IMR-90 (cell line): ENCODE data around the gene SVEP1. TPM values are rescaled to one million over a fixed set of nuclear protein-coding genes. Genes with fewer than 3 reads are reported as not detected.

ENCODE experiments used
- ATAC-seq: fragments of 200-7000 bp; cut with Tn5 transposase; 2 replicates; pipeline ENCODE4 v1.9.1; 2020; ENCODE audit warnings: low read depth, mild to moderate bottlenecking, moderate library complexity
- BruUV-seq: library from RNA; stranded (reverse); fragments of 400-500 nt; replicated peaks from 2 replicates; lab custom pipeline; 2021; lab: Mats Ljungman, UMichigan
- CTCF ChIA-PET: fragments of 300-600 bp; formaldehyde crosslinking; extraction: SDS; loops from one replicate; lab custom pipeline; 2021; ENCODE audit warnings: antibody characterized with exemption; lab: Yijun Ruan, JAX
- POLR2A ChIA-PET: fragments of 300-600 bp; sonication (Branson Sonifier 250); formaldehyde crosslinking; loops from one replicate; lab custom pipeline; 2022; ENCODE audit warnings: antibody characterized with exemption; ENCODE audit not compliant: unreplicated experiment; lab: Charles Lee
- DNase-seq: peaks from one replicate; pipeline ENCODE4 v3.0.0; 2013
- H2AFZ ChIP-seq: replicated peaks from 2 replicates; pipeline ENCODE3; 2013; ENCODE audit warnings: low read length, mild to moderate bottlenecking; ENCODE audit not compliant: poor library complexity
- H2AK5ac ChIP-seq: 2 replicates; pipeline ENCODE4 v1.6.1; 2013; ENCODE audit warnings: low read depth, low read length, inconsistent platforms
- H2AK9ac ChIP-seq: replicated peaks from 2 replicates; pipeline ENCODE3; 2013; ENCODE audit warnings: mild to moderate bottlenecking, low read depth, low read length, moderate library complexity; ENCODE audit not compliant: poor library complexity
- H2BK120ac ChIP-seq: 2 replicates; pipeline ENCODE4 v1.6.1; 2013; ENCODE audit warnings: low read depth, low read length, inconsistent platforms
- H2BK15ac ChIP-seq: 3 replicates; pipeline ENCODE4 v1.6.1; 2013; ENCODE audit warnings: low read depth, low read length, inconsistent platforms
- H2BK20ac ChIP-seq: 2 replicates; pipeline ENCODE4 v1.6.1; 2013; ENCODE audit warnings: low read depth, mild to moderate bottlenecking, inconsistent platforms, low read length, moderate library complexity
- H2BK5ac ChIP-seq: 2 replicates; pipeline ENCODE4 v1.6.1; 2013; ENCODE audit warnings: mild to moderate bottlenecking, low read depth, low read length, inconsistent platforms; ENCODE audit not compliant: poor library complexity, severe bottlenecking
- H3K14ac ChIP-seq: replicated peaks from 2 replicates; pipeline ENCODE4 v1.6.1; 2013; ENCODE audit warnings: low read depth, low read length, inconsistent platforms
- H3K18ac ChIP-seq: 2 replicates; pipeline ENCODE4 v1.6.1; 2013; ENCODE audit warnings: low read depth, low read length, control low read depth
- H3K23ac ChIP-seq: 2 replicates; pipeline ENCODE4 v1.6.1; 2013; ENCODE audit warnings: low read depth, low read length, inconsistent platforms
- H3K27ac ChIP-seq: 2 replicates; pipeline ENCODE4 v1.5.1; 2013; ENCODE audit warnings: mild to moderate bottlenecking, control low read depth, low read length; ENCODE audit not compliant: insufficient read depth
- H3K27me3 ChIP-seq: 2 replicates; pipeline ENCODE4 v1.6.1; 2013; ENCODE audit warnings: low read length; ENCODE audit not compliant: control insufficient read depth, insufficient read depth
- H3K36me3 ChIP-seq: 2 replicates; pipeline ENCODE4 v1.6.1; 2013; ENCODE audit warnings: low read length, mixed read lengths; ENCODE audit not compliant: control insufficient read depth, insufficient read depth
- H3K4ac ChIP-seq: 2 replicates; pipeline ENCODE4 v1.6.1; 2013; ENCODE audit warnings: low read depth, low read length, inconsistent platforms
- H3K4me1 ChIP-seq: 2 replicates; pipeline ENCODE4 v1.6.1; 2013; ENCODE audit warnings: low read length, mixed read lengths; ENCODE audit not compliant: control insufficient read depth, insufficient read depth
- H3K4me2 ChIP-seq: 2 replicates; pipeline ENCODE4 v1.6.1; 2013; ENCODE audit warnings: low read depth, mild to moderate bottlenecking, control low read depth, low read length, moderate library complexity
- H3K4me3 ChIP-seq: 2 replicates; pipeline ENCODE4 v1.5.1; 2013; ENCODE audit warnings: low read depth, mild to moderate bottlenecking, control low read depth, low read length, moderate library complexity; ENCODE audit not compliant: insufficient read depth
- H3K56ac ChIP-seq: 2 replicates; pipeline ENCODE4 v1.6.1; 2013; ENCODE audit warnings: low read length, inconsistent platforms; ENCODE audit not compliant: insufficient read depth; ENCODE audit errors: extremely low read depth
- H3K79me1 ChIP-seq, 2 experiments: 2 replicates each; pipeline ENCODE4 v1.6.1; 2013; ENCODE audit warnings: low read length in 2 of 2, inconsistent platforms in 1 of 2, low read depth in 1 of 2
- H3K9ac ChIP-seq: 2 replicates; pipeline ENCODE4 v1.6.1; 2013; ENCODE audit warnings: low read depth, low read length, control low read depth
- H3K9me1 ChIP-seq: 2 replicates; pipeline ENCODE4 v1.6.1; 2013; ENCODE audit warnings: low read length, inconsistent platforms; ENCODE audit not compliant: insufficient read depth
- H3K9me3 ChIP-seq: 2 replicates; pipeline ENCODE4 v1.6.1; 2013; ENCODE audit warnings: low read length; ENCODE audit not compliant: control insufficient read depth, insufficient read depth
- H4K20me1 ChIP-seq: 2 replicates; pipeline ENCODE4 v1.6.1; 2013; ENCODE audit warnings: low read length, inconsistent platforms; ENCODE audit not compliant: insufficient read depth
- H4K5ac ChIP-seq: 2 replicates; pipeline ENCODE4 v1.6.1; 2013; ENCODE audit warnings: mild to moderate bottlenecking, low read depth, low read length, control low read depth
- H4K8ac ChIP-seq, 2 experiments: 2 replicates each; pipeline ENCODE4 v1.6.1; 2013; ENCODE audit warnings: low read depth in 2 of 2, low read length in 2 of 2, control low read depth in 1 of 2, inconsistent platforms in 1 of 2
- H4K91ac ChIP-seq: 2 replicates; pipeline ENCODE4 v1.6.1; 2013; ENCODE audit warnings: low read depth, low read length, inconsistent platforms; ENCODE audit not compliant: insufficient read depth
- BHLHE40 ChIP-seq: fragments of 150-350 bp; IDR thresholded peaks from 2 replicates; pipeline ENCODE4 v1.6.1; 2016; ENCODE audit warnings: mild to moderate bottlenecking, low read depth, low read length
- CEBPB ChIP-seq: IDR thresholded peaks from 2 replicates; pipeline ENCODE4 v1.6.1; 2012; ENCODE audit warnings: low read depth, low read length, improper control_type of control experiment
- CHD1 ChIP-seq: IDR thresholded peaks from 2 replicates; pipeline ENCODE4 v1.6.1; 2012; ENCODE audit warnings: low read depth, low read length, improper control_type of control experiment
- FOS ChIP-seq: fragments of 150-350 bp; IDR thresholded peaks from 2 replicates; pipeline ENCODE4 v1.6.1; 2016; ENCODE audit warnings: low read depth, low read length
- MAZ ChIP-seq: IDR thresholded peaks from 2 replicates; pipeline ENCODE4 v1.6.1; 2012; ENCODE audit warnings: low read depth, mild to moderate bottlenecking, low read length, improper control_type of control experiment, moderate library complexity, borderline replicate concordance
- NFE2L2 ChIP-seq: fragments of 150-350 bp; IDR thresholded peaks from 2 replicates; pipeline ENCODE4 v1.6.1; 2016; ENCODE audit warnings: low read depth, mild to moderate bottlenecking, low read length
- POLR2A ChIP-seq: IDR thresholded peaks from 2 replicates; pipeline ENCODE4 v1.6.1; 2012; ENCODE audit warnings: mild to moderate bottlenecking, low read depth, low read length
- RAD21 ChIP-seq: IDR thresholded peaks from 2 replicates; pipeline ENCODE4 v1.6.1; 2012; ENCODE audit warnings: low read length, improper control_type of control experiment
- SMC3 ChIP-seq: fragments of 150-350 bp; IDR thresholded peaks from 2 replicates; pipeline ENCODE4 v1.6.1; 2016; ENCODE audit warnings: low read depth, mild to moderate bottlenecking, antibody characterized with exemption, low read length, moderate library complexity
- WGBS, 2 experiments: methylation state at CpG; one replicate each; pipeline versions ENCODE4 v1.1.5 to v1.1.7; 2013; ENCODE audit warnings: missing lambda C conversion rate in 2 of 2; ENCODE audit not compliant: insufficient read length in 1 of 2; ENCODE audit errors: extremely low coverage in 2 of 2; 5-methylcytosine and 5-hydroxymethylcytosine counted together
- dilution Hi-C: fragments of 300-500 bp; cut with HindIII; formaldehyde crosslinking; loops from one replicate; pipeline ENCODE4 v1.14.3; 2018; ENCODE audit warnings: low sequenced_read_pairs; ENCODE audit not compliant: unreplicated experiment
- in situ Hi-C: fragments of 300-500 bp; cut with MboI; formaldehyde crosslinking; loops from 3 replicates; pipeline ENCODE4 v1.14.3; 2019; ENCODE audit warnings: low sequenced_read_pairs, inconsistent platforms, mixed read lengths
- intact Hi-C: fragments of 100-400 bp; cut with micrococcal nuclease; formaldehyde crosslinking; loops from 2 replicates; pipeline ENCODE4 v1.10.0; 2022
- polyA plus RNA-seq, 3 experiments: library from polyadenylated mRNA; depleted of rRNA; stranded (reverse); fragments of >200 nt; gene quantifications; 2 replicates each; pipeline ENCODE4 v1.2.3, GENCODE V29; 2012; ENCODE audit warnings: low replicate concordance in 1 of 3
- total RNA-seq: library from RNA; depleted of rRNA; stranded (reverse); fragments of >200 nt; gene quantifications from 2 replicates; pipeline ENCODE4 v1.2.3, GENCODE V29; 2012
- TF ChIP-seq, protein P1 (sequence below): fragments of 150-350 bp; IDR thresholded peaks from 2 replicates; pipeline ENCODE4 v1.6.1; 2016; ENCODE audit warnings: low read depth, mild to moderate bottlenecking, low read length, moderate library complexity, borderline replicate concordance
- TF ChIP-seq, protein P2 (sequence below): fragments of 150-350 bp; IDR thresholded peaks from 2 replicates; pipeline ENCODE4 v1.6.1; 2017; ENCODE audit warnings: mild to moderate bottlenecking, antibody characterized with exemption, low read length, low read depth
- TF ChIP-seq, protein P3 (sequence below): conservative IDR thresholded peaks from 2 replicates; pipeline ENCODE4 v1.5.1; 2012; ENCODE audit warnings: mild to moderate bottlenecking, low read depth, low read length, improper control_type of control experiment

SVEP1 gene
- total and polyA plus RNA-seq, 2 of the 4 experiments (the other 2 are of a cell fraction) = 4.8 to 16.7 TPM

DNA sequence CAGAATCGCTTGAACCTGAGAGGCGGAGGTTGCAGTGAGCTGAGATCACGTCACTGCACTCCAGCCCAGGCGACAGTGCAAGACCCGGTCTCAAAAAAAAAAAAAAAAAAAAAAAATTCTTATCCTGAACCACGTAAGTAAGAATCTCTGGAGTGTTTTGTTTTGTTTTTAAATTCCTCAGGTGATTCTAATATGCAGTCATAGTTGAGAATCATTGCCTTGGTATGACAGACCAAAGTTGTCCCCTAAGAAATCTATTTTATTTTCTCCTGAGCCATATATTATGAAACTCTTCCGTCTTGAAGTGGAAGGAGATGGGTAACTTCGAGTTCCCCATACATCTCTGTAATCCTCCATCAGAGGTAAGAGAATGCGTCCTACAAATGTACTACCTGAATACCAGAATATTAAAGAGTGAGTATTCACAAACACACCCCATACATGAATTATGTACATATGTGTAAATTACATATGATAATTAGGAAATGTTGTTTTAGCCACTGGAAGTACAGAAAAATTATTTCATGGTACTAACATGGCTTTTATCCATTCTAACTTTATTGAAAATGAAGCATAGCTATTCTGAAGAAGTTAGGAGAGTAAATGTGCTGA is 26.7 kb upstream of the SVEP1 start:
- peaks cover 5% of the 10 kb centered on the region; the same call in 1 of the 2 replicates for H3K9me3 ChIP-seq
- H3K9ac ChIP-seq = no peak overlapping the region
- no peak overlapping the region for H2AFZ ChIP-seq
- no peak overlapping the region for H3K56ac ChIP-seq
- TF ChIP-seq, protein P1, sequence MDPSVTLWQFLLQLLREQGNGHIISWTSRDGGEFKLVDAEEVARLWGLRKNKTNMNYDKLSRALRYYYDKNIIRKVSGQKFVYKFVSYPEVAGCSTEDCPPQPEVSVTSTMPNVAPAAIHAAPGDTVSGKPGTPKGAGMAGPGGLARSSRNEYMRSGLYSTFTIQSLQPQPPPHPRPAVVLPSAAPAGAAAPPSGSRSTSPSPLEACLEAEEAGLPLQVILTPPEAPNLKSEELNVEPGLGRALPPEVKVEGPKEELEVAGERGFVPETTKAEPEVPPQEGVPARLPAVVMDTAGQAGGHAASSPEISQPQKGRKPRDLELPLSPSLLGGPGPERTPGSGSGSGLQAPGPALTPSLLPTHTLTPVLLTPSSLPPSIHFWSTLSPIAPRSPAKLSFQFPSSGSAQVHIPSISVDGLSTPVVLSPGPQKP = no peak
- TF ChIP-seq, protein P2, sequence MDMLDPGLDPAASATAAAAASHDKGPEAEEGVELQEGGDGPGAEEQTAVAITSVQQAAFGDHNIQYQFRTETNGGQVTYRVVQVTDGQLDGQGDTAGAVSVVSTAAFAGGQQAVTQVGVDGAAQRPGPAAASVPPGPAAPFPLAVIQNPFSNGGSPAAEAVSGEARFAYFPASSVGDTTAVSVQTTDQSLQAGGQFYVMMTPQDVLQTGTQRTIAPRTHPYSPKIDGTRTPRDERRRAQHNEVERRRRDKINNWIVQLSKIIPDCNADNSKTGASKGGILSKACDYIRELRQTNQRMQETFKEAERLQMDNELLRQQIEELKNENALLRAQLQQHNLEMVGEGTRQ = no peak
- TF ChIP-seq FOS (no peak), NFE2L2 (no peak), MAZ (no peak), CEBPB (no peak), RAD21 (no peak), POLR2A (no peak), SMC3 (no peak), BHLHE40 (no peak), CHD1 (no peak)
- TF ChIP-seq, protein P3, sequence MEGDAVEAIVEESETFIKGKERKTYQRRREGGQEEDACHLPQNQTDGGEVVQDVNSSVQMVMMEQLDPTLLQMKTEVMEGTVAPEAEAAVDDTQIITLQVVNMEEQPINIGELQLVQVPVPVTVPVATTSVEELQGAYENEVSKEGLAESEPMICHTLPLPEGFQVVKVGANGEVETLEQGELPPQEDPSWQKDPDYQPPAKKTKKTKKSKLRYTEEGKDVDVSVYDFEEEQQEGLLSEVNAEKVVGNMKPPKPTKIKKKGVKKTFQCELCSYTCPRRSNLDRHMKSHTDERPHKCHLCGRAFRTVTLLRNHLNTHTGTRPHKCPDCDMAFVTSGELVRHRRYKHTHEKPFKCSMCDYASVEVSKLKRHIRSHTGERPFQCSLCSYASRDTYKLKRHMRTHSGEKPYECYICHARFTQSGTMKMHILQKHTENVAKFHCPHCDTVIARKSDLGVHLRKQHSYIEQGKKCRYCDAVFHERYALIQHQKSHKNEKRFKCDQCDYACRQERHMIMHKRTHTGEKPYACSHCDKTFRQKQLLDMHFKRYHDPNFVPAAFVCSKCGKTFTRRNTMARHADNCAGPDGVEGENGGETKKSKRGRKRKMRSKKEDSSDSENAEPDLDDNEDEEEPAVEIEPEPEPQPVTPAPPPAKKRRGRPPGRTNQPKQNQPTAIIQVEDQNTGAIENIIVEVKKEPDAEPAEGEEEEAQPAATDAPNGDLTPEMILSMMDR = no peak
- POLR2A ChIA-PET = no interaction called here
- ATAC-seq (peak; percentile 51), DNase-seq (peak; percentile 63)
- H3K18ac ChIP-seq = peak overlapping the region; percentile 97; the same call in 1 of the 2 replicates
- intact Hi-C loops (no loop called here), dilution Hi-C loops (no loop called here), in situ Hi-C loops (loop anchor here (25.0 kb wide), 2 partner anchors 319 to 419 kb away; no protein-coding TSS in a partner anchor)
- no peak overlapping the region for H3K4me3 ChIP-seq
- H3K14ac ChIP-seq = no peak overlapping the region
- H4K5ac ChIP-seq = no peak overlapping the region; the same call in 1 of the 2 replicates
- H2BK5ac ChIP-seq = peak overlapping the region; percentile 92
- peak overlapping the region; percentile 92; the same call in 1 of the 2 replicates for H2BK20ac ChIP-seq
- H3K4me1 ChIP-seq = peaks cover 3% of the 10 kb centered on the region; the same call in 1 of the 2 replicates
- H2BK120ac ChIP-seq = peak overlapping the region; percentile 65; the same call in 1 of the 2 replicates
- no peak overlapping the region for H2AK9ac ChIP-seq
- H3K36me3 ChIP-seq = no peaks in the 10 kb centered on the region
- peaks cover 5% of the 10 kb centered on the region; the same call in 1 of the 2 replicates for H3K9me1 ChIP-seq
- no peaks in the 10 kb centered on the region for H3K79me1 ChIP-seq
- CTCF ChIA-PET = no interaction called here
- no peaks in the 10 kb centered on the region for H3K27me3 ChIP-seq
- no peak overlapping the region for H2AK5ac ChIP-seq
- no CpG with 5 or more reads among the region's 9 CpGs for WGBS, 2 experiments
- no peak overlapping the region for H3K4me2 ChIP-seq
- no peaks in the 10 kb centered on the region for H4K20me1 ChIP-seq
- 0 out of 2 replicates have a peak overlapping the region, but pooled peaks have one; percentile 86 for H3K4ac ChIP-seq
- H3K23ac ChIP-seq = no peak overlapping the region
- H2BK15ac ChIP-seq = no peak overlapping the region
- BruUV-seq = no TSS peak
- H4K91ac ChIP-seq = peak overlapping the region; percentile 7; the same call in 1 of the 2 replicates
- peak overlapping the region in 1 of 2 experiments; percentile 47; a peak in 2 of 4 replicates for H4K8ac ChIP-seq
- no peak overlapping the region; the same call in 1 of the 2 replicates for H3K27ac ChIP-seq
